ENCODE results near the gene NAV1. TPM values are rescaled to one million over a fixed set of nuclear protein-coding genes. Genes with fewer than 3 reads are reported as not detected.
A peak's percentile ranks its signal among the peaks of the same experiment; 100 is the strongest.

Gene NAV1
- total and polyA plus RNA-seq, 9 of the 15 experiments (the other 6 are each of a cell fraction or from before 2014, with no cell fraction given), result 0.91 to 16.8 (median 3.2) TPM

DNA sequence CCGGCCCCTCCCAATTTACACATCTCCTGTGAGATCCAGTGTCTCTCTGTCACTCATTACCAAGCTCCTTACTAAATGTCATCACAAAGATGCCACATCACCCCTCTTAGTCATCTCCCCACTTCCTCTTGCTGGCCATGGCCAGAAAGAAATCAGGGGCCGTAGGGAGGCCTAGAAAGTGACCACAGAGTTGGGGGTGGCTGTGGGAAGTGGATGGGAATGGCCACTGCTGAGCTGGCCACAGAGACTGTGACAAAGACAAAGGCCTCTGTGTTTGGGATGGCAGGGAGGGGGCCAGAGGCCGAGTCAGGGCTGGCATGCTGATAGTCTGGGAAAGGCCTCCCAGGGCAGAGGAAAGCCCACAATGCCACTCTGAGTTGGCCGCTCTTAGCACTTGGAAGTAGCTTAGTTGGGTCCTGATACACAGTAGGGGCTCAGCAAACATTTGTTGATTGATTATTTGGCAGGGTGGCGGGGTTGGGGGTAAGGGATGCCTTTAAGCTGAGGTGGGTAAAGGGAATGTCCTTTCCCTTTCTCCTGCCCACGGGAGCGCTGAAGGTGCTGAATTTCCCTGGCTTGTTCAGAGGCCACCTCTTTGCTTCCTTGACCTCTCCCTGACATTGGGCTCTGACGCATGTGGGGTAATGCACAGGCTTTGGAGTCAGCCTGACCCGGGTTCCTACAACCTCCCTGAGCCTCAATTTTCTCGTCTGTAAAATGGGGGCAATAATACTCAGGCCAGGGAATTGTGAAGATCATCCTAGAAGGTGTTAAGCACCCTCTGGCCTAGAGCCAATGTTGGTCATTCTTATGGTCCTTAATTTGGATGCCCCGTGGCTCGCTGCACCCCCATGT lies 13.2 kb downstream of the NAV1 start (continued):
- no peak for TF ChIP-seq SAFB (IDR thresholded peaks at IDR 0.05; ENCODE audit: borderline replicate concordance, low read depth, low read length)
- TF ChIP-seq, protein P1, sequence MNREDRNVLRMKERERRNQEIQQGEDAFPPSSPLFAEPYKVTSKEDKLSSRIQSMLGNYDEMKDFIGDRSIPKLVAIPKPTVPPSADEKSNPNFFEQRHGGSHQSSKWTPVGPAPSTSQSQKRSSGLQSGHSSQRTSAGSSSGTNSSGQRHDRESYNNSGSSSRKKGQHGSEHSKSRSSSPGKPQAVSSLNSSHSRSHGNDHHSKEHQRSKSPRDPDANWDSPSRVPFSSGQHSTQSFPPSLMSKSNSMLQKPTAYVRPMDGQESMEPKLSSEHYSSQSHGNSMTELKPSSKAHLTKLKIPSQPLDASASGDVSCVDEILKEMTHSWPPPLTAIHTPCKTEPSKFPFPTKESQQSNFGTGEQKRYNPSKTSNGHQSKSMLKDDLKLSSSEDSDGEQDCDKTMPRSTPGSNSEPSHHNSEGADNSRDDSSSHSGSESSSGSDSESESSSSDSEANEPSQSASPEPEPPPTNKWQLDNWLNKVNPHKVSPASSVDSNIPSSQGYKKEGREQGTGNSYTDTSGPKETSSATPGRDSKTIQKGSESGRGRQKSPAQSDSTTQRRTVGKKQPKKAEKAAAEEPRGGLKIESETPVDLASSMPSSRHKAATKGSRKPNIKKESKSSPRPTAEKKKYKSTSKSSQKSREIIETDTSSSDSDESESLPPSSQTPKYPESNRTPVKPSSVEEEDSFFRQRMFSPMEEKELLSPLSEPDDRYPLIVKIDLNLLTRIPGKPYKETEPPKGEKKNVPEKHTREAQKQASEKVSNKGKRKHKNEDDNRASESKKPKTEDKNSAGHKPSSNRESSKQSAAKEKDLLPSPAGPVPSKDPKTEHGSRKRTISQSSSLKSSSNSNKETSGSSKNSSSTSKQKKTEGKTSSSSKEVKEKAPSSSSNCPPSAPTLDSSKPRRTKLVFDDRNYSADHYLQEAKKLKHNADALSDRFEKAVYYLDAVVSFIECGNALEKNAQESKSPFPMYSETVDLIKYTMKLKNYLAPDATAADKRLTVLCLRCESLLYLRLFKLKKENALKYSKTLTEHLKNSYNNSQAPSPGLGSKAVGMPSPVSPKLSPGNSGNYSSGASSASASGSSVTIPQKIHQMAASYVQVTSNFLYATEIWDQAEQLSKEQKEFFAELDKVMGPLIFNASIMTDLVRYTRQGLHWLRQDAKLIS (CRISPR knock-in tag; IDR thresholded peaks at IDR 0.05), result no peak; the same call in 1 of the 2 replicates
- TF ChIP-seq, protein P2, sequence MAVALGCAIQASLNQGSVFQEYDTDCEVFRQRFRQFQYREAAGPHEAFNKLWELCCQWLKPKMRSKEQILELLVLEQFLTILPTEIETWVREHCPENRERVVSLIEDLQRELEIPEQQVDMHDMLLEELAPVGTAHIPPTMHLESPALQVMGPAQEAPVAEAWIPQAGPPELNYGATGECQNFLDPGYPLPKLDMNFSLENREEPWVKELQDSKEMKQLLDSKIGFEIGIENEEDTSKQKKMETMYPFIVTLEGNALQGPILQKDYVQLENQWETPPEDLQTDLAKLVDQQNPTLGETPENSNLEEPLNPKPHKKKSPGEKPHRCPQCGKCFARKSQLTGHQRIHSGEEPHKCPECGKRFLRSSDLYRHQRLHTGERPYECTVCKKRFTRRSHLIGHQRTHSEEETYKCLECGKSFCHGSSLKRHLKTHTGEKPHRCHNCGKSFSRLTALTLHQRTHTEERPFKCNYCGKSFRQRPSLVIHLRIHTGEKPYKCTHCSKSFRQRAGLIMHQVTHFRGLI (CRISPR knock-in tag; IDR thresholded peaks at IDR 0.05), result no peak
- no peak for TF ChIP-seq LARP7 (IDR thresholded peaks at IDR 0.05)
- TF ChIP-seq SIN3A (IDR thresholded peaks at IDR 0.05; ENCODE audit: borderline replicate concordance in 2 of 2, control insufficient read depth in 1 of 2, low read depth in 2 of 2, low read length in 2 of 2), result no peak
- TF ChIP-seq CTBP1 (IDR thresholded peaks at IDR 0.05; ENCODE audit: borderline replicate concordance), result peak; percentile 85
- peak in 1 of 2 experiments; percentile 49; a peak in 1 of 4 replicates for TF ChIP-seq SRF (CRISPR knock-in tag; IDR thresholded peaks at IDR 0.05)
- no peak for TF ChIP-seq ZNF586 (CRISPR knock-in tag; conservative IDR thresholded peaks at IDR 0.05)
- 0 out of 2 replicates have a peak, but pooled peaks have one; percentile 46 for TF ChIP-seq ZNF79 (CRISPR knock-in tag; IDR thresholded peaks at IDR 0.05; ENCODE audit: low read depth)
- no peak for TF ChIP-seq SMC3 (conservative IDR thresholded peaks at IDR 0.05; ENCODE audit: insufficient read depth, low read depth, low read length)
- TF ChIP-seq, protein P3, sequence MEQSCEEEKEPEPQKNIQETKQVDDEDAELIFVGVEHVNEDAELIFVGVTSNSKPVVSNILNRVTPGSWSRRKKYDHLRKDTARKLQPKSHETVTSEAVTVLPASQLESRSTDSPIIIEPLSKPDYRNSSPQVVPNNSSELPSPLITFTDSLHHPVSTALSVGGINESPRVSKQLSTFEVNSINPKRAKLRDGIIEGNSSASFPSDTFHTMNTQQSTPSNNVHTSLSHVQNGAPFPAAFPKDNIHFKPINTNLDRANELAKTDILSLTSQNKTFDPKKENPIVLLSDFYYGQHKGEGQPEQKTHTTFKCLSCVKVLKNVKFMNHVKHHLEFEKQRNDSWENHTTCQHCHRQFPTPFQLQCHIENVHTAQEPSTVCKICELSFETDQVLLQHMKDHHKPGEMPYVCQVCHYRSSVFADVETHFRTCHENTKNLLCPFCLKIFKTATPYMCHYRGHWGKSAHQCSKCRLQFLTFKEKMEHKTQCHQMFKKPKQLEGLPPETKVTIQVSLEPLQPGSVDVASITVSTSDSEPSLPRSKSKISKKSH (CRISPR knock-in tag; IDR thresholded peaks at IDR 0.05), result no peak
- TF ChIP-seq, protein P4, sequence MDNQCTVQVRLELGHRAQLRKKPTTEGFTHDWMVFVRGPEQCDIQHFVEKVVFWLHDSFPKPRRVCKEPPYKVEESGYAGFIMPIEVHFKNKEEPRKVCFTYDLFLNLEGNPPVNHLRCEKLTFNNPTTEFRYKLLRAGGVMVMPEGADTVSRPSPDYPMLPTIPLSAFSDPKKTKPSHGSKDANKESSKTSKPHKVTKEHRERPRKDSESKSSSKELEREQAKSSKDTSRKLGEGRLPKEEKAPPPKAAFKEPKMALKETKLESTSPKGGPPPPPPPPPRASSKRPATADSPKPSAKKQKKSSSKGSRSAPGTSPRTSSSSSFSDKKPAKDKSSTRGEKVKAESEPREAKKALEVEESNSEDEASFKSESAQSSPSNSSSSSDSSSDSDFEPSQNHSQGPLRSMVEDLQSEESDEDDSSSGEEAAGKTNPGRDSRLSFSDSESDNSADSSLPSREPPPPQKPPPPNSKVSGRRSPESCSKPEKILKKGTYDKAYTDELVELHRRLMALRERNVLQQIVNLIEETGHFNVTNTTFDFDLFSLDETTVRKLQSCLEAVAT (IDR thresholded peaks at IDR 0.05), result peak in 1 of 2 experiments; percentile 53; a peak in 1 of 4 replicates
- no peak for TF ChIP-seq GABPB2 (CRISPR knock-in tag; conservative IDR thresholded peaks at IDR 0.05)
- no peak for TF ChIP-seq NFE2L1 (tag; IDR thresholded peaks at IDR 0.05; ENCODE audit: borderline replicate concordance, low read depth)
- no peak for TF ChIP-seq XRCC4 (IDR thresholded peaks at IDR 0.05; ENCODE audit: extremely low read depth, insufficient read depth, insufficient read length)
- TF ChIP-seq MAFF (IDR thresholded peaks at IDR 0.05; ENCODE audit: low read length), result peak; percentile 42; the same call in 1 of the 2 replicates

All from K562 (cell line).